IPS-15b (cell line): ENCODE results near the gene HAGH.

ENCODE experiments used
- H3K27me3 ChIP-seq: one replicate; pipeline ENCODE4 v1.6.1; 2013; ENCODE audit warnings: low read length; ENCODE audit not compliant: control insufficient read depth, insufficient read depth
- H3K36me3 ChIP-seq: one replicate; pipeline ENCODE4 v1.6.1; 2013; ENCODE audit warnings: low read length; ENCODE audit not compliant: control insufficient read depth, insufficient read depth
- H3K4me1 ChIP-seq: one replicate; pipeline ENCODE4 v1.6.1; 2013; ENCODE audit warnings: mild to moderate bottlenecking, low read length; ENCODE audit not compliant: control insufficient read depth, insufficient read depth
- H3K4me3 ChIP-seq: one replicate; pipeline ENCODE4 v1.5.1; 2013; ENCODE audit warnings: low read depth, low read length
- H3K9ac ChIP-seq: one replicate; pipeline ENCODE4 v1.6.1; 2013; ENCODE audit warnings: low read depth, mild to moderate bottlenecking, low read length
- H3K9me3 ChIP-seq: one replicate; pipeline ENCODE4 v1.6.1; 2013; ENCODE audit warnings: mild to moderate bottlenecking, low read length; ENCODE audit not compliant: control insufficient read depth, insufficient read depth

The HAGH gene

DNA sequence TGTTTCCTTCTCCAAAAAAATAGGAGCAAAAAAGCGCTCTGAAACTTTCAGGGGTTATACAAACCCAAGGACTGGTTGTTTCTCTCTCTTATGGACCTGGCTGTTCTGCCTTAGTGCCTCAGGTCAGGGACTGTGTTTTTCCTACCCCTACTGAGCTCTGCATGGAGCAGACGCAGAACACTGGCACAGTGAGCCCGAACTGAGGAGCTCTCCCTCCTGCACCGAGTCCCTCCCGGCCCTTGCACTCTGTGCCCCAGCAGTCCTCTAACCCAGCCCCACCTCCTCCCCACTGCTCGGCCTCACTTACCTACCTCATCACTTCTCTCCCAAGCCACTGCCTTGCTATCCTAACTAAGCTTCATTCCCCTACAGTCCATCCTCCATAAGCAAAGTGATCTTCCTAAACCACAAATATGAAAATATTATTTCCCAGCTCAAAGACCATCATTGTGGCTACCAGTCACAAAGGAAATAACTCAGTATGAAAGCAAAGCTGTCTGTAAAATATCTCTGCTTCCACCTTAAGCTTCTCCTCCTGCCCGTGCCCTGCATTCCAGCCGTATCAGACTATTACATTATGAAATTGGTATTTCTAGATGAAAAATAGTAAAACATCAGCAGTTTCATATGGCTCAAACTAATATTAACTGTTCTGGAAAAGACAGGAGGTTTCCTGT lies 31.7 kb upstream of the HAGH start:
- H3K4me3 ChIP-seq, result no peak overlapping the region
- no peaks in the 10 kb centered on the region for H3K4me1 ChIP-seq
- H3K9me3 ChIP-seq, result no peaks in the 10 kb centered on the region
- H3K27me3 ChIP-seq, result peaks cover 39% of the 10 kb centered on the region
- H3K36me3 ChIP-seq, result no peaks in the 10 kb centered on the region
- H3K9ac ChIP-seq, result no peak overlapping the region

GRCh38 chr16:1857433-1858097 lies 30.9 kb upstream of the HAGH start:
- Histone ChIP-seq H3K9ac (no peak overlapping the region), H3K4me3 (no peak overlapping the region), H3K27me3 (peaks cover 39% of the 10 kb centered on the region), H3K36me3 (no peaks in the 10 kb centered on the region), H3K9me3 (no peaks in the 10 kb centered on the region), H3K4me1 (no peaks in the 10 kb centered on the region)

- peaks cover 4% of the 10 kb centered on the region for H3K27me3 ChIP-seq
Observed at GRCh38 chr16:1851793-1852192, 25.2 kb upstream of the HAGH start.

DNA sequence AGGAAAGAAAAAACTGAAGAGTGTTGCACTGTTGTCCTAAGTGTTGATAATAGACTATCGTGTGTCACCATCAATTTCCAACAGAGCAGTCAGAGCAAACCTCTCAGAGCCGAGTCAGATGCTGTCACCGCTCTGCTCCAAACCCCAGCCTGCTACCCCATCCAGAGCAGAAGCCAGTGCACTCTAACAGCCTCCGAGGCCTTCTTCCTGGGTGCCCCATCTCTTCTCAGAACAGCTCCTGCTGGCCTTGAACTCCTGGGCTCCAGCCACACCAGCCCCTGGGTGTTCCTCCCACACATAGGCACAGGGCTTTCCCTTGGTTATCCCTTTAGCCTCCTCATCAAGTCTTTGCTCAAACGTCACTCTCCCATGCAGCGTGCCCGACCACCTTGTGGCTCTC lies 24.4 kb upstream of the HAGH start:
- Histone ChIP-seq H3K36me3 (no peaks in the 10 kb centered on the region), H3K4me3 (no peak overlapping the region), H3K27me3 (peaks cover 3% of the 10 kb centered on the region), H3K9ac (no peak overlapping the region), H3K4me1 (no peaks in the 10 kb centered on the region), H3K9me3 (no peaks in the 10 kb centered on the region)

More at GRCh38 chr16:1851793-1852192, 25.2 kb upstream of the HAGH start:
- H3K4me3 ChIP-seq, result no peak overlapping the region
- no peaks in the 10 kb centered on the region for H3K9me3 ChIP-seq
- no peaks in the 10 kb centered on the region for H3K36me3 ChIP-seq
- H3K4me1 ChIP-seq, result no peaks in the 10 kb centered on the region
- H3K9ac ChIP-seq, result no peak overlapping the region

DNA sequence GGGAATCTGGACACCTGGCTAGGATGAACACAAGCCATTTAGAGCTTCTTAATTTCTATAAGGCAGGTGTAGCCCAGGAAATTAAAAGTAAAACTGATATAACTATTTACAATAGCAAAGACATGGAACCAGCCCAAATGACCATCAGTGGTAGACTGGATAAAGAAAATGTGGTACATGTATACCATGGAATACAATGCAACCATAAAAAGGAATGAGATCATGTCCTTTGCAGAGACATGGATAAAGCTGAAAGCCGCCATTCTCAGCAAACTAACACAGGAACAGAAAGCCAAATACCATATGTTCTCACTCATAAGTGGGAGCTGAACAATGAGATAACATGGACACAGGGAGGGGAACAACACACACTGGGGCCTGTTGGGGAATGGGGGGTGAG lies 19.8 kb upstream of the HAGH start:
- H3K27me3 ChIP-seq, result no peaks in the 10 kb centered on the region
- no peak overlapping the region for H3K4me3 ChIP-seq
- H3K9me3 ChIP-seq, result no peaks in the 10 kb centered on the region
- H3K4me1 ChIP-seq, result no peaks in the 10 kb centered on the region
- H3K36me3 ChIP-seq, result no peaks in the 10 kb centered on the region
- no peak overlapping the region for H3K9ac ChIP-seq

DNA sequence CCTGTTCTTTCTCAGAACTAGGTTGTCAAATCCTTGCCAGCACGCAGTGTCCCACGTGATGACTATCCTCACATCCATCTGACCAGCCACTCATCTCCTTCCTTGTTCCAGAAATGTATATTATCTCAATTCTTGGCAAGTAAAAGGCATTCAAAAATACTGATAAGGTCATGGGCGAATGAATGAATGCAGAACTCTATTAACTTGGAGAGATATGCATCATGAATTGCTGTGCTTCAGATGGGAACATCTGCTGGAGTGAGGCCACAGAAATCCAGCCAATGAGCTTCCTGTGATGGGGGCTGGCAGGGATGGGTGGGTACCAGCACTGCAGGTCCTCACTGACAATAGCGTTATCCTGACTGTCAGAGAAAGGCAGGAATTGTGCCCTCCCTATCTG lies 19.4 kb upstream of the HAGH start:
- no peak overlapping the region for H3K4me3 ChIP-seq

DNA sequence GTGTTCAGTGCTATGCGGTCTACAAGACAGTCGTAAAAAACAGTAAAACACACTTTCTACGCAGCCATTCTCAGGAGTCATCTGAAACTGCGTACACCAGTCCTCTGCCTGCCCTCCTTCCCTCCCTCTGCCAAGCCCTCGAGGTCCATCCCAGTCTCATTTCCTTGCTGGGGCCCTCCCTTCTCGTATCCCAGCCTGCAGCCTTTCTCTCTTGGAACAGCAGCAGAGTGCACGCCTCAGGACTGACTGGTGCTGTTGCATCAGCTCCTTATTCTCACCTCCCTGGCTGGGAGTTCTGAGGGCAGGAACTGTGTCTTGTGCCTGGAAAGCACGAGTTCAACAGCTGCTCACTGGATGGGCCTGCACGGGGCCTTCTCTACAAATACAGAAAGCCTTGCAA lies 12.9 kb upstream of the HAGH start:
- Histone ChIP-seq H3K36me3 (no peaks in the 10 kb centered on the region), H3K9ac (no peak overlapping the region), H3K27me3 (peaks cover 3% of the 10 kb centered on the region), H3K4me3 (no peak overlapping the region), H3K9me3 (no peaks in the 10 kb centered on the region), H3K4me1 (no peaks in the 10 kb centered on the region)

More for the DNA sequence above, 19.4 kb upstream of the HAGH start:
- Histone ChIP-seq H3K4me1 (no peaks in the 10 kb centered on the region), H3K27me3 (no peaks in the 10 kb centered on the region), H3K36me3 (no peaks in the 10 kb centered on the region), H3K9ac (no peak overlapping the region), H3K9me3 (no peaks in the 10 kb centered on the region)

DNA sequence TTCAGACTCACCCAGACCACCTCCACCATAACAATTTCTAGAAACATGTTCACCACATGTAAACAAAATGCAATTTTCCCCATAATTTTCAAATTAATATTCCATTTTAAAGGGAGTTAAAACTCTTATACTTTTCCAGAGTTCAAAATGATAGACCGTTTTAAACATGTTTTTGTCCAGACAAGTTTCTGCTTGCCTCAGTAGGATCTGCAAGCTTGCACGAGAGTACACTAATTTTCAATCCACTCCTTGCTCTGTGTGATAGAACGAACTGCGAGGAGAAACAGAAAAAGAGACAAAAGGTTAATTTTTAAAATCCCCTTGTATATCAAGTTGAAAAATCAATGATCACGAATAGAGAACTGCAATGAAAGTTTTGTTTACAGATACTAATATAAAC lies 7.5 kb upstream of the HAGH start:
- Histone ChIP-seq H3K4me3 (no peak overlapping the region), H3K36me3 (no peaks in the 10 kb centered on the region), H3K4me1 (no peaks in the 10 kb centered on the region), H3K9me3 (no peaks in the 10 kb centered on the region), H3K27me3 (peaks cover 3% of the 10 kb centered on the region), H3K9ac (no peak overlapping the region)

GRCh38 chr16:1832838-1833454 lies 6.3 kb upstream of the HAGH start:
- Histone ChIP-seq H3K27me3 (peaks cover 3% of the 10 kb centered on the region), H3K4me1 (peaks cover 6% of the 10 kb centered on the region), H3K36me3 (no peaks in the 10 kb centered on the region), H3K9ac (no peak overlapping the region), H3K4me3 (no peak overlapping the region), H3K9me3 (no peaks in the 10 kb centered on the region)

DNA sequence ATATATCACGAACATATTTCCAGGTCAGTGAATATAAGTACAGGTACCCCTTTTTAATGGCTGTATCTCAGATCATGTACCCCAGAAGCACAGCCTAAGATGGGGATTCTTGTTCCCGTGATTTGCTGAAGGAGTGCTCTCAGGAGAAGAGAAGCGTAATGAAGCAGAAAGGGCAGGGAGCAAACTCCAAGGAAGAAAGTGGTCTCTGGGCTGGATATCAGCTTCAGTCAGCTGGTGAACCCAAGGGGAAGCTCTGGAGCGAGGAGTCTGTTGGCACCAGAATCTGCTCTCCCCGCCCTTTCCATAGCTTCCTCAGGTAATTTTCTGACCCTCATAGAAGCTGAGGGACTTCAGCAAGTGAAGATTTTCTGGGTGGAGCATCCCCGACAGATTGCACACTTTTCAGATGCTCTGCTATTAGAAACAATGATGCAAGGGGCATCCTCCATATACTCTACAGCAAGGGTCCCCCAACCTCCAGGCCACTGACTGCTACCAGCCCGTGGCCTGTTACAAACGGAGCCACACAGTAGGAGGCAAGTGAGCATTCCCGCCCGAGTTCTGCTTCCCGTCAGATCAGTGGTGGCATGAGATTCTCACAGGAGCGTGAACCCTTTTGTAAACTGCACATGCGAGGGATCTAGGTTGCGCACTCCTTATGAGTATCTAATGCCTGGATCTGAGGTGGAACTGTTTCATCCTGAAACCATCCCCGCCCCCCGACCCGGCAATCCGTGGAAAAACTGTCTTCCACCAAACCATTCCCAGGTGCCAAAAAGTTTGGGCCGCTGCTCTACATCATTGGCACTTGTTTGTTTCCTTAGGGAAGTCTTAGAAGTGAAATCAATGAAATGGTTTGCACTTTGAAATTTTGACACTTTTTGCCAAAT lies 4.8 kb upstream of the HAGH start:
- H3K4me3 ChIP-seq, result no peak overlapping the region
- H3K9me3 ChIP-seq, result no peaks in the 10 kb centered on the region
- no peak overlapping the region for H3K9ac ChIP-seq
- no peaks in the 10 kb centered on the region for H3K36me3 ChIP-seq
- H3K4me1 ChIP-seq, result peaks cover 6% of the 10 kb centered on the region
- no peaks in the 10 kb centered on the region for H3K27me3 ChIP-seq

DNA sequence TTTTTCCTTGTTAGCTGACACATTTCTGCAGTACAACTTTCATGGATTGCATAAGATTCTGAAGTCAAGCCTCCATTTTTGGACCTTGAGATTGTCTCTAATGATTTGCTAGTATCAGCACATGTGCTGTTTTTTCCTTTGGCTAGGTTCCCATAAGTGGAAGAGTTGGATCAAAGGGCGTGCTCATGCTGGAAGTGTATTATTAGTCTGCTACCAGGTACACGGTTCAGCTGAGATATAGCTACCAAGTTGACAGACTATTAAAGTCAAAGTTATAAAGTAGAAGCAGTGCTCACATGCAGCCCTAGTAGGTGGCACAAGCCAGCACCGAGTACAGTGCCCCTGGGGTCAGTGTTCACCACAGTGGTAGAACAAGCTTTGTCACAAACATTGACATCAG lies 3.6 kb upstream of the HAGH start:
- Histone ChIP-seq H3K36me3 (no peaks in the 10 kb centered on the region), H3K9me3 (no peaks in the 10 kb centered on the region), H3K9ac (no peak overlapping the region), H3K4me1 (peaks cover 6% of the 10 kb centered on the region), H3K27me3 (peaks cover 3% of the 10 kb centered on the region), H3K4me3 (no peak overlapping the region)
